Stimulated activated CD8-positive, alpha-beta memory T cell treated with anti-CD3 and anti-CD28 coated beads, Interleukin-7, amount 100 ng/mL, for 4 hours (primary cell): ENCODE data around the gene SLC1A2.

Experiments used
- DNase-seq, 2 donors: peaks; one replicate each; pipeline ENCODE4 v3.0.0-alpha.2; 2020; ENCODE audit warnings: low read depth in 2 of 2

The SLC1A2 gene

DNA sequence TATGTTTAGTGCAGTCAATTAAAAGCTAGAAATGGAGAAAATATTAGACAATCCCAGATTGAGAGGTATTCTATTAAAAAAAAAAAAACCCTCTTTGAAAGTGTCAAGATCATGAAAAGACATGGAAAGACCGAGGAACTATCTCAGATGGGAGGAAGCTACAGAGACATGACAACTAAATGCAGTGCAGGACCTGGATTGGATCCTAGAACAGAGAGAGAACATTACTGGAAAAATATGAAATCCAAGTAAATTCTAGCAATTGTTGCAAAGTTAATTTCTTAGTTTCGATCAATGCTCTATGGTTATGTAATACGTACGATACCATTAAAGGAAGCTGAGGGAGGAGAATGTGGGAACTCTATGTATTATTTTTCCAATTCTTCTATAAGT, 43.2 kb downstream of the SLC1A2 start:
- no peak for DNase-seq

DNA sequence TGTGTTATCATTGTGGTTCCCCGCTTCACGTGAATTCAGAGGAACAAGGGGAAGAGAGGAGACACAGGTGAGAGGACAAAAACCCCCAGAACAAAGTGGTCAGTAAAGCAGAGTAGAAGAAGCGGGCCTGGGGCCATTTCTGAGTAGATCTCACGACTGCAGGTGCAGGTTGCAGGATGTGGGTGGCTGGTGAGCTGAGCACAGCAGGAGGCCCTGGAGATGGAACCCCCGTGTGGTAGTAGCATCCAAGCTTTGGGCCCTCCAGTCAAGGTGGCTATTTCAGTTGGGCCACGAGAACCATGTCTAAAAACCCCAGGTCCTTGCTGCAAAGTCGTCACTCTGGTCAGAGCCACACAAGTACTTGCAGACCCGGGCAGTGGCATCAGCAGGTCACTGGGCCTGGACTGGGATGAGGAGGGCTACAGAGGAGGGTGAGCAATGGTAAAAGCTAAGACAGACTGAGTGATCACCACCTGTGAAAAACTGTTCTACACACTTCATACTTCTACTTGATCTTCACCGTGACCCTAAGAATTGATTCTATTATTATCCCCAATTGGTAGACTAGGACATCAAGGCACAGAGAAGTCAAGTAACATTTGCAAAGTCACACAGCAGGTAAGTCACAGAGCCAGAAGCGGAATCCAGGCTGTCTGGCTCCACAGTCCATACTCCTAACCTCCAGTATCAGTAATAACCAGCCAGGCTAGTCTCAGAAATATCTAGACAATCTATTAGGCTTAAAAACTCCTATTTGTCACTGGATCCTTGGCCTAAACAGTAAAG, 43.8 kb downstream of the SLC1A2 start:
- DNase-seq = no peak

DNA sequence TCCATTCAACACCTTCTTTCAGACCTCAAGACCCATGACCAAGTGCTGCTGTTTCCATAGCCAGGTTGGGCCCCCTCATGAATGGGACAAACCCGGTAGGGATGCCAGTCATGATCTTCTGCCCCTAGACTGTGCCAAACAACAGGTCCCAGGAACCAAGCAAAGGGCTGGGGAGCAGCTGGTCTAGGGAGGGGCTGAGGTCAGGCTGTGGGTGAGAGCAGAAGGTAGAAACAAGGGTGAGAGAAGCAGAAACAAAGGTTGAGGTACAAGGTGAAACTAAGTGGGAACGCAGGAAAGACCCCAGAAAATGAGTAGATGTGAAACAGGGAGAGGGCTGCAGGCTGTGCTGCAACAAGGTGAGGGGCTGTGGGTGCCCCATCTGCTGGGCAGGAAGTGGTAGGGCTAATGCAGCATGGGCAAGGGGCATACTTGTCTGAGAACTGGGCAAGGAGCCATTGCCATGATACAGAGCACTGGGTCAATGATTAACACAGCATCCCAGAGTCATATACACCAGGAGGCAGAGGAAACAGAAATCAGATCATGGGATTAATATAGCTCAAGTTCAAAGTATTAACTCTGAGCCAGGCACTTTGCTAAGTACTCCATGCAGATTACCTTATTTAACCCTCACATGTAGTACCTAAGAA, 45.9 kb downstream of the SLC1A2 start:
- no peak for DNase-seq

DNA sequence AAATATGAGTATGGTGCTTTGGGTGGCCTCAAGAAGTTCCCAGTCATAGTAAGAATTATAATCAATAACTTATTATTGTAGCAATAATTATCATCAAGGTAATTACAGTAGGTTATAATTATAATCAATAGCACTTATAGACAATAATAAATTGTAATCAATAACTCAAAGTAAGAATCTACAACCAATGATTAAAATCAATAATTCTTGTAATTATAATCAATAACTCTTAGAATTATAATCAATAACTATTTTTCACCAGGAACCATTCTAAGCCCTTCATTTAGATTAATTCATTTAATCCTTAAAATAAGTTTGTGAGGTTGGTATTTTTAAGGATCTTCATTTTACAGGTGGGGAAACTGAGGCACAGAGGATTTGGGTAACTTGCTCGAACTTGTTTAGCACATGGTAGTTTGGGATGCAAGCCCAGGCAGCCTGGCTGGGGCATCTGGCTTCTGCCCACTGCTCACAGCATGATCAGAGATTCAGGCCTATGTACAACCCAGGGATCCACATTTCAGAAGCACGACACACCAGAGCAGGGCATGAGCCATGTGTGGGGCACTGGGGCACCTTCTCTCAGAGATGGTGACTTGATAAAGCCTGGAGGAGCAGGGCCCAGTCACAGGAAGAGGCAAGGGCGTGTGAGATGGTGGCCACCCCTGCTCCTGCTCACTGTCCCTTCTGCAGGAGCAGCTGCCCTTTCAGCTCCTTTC, 46.6 kb downstream of the SLC1A2 start:
- no peak for DNase-seq

DNA sequence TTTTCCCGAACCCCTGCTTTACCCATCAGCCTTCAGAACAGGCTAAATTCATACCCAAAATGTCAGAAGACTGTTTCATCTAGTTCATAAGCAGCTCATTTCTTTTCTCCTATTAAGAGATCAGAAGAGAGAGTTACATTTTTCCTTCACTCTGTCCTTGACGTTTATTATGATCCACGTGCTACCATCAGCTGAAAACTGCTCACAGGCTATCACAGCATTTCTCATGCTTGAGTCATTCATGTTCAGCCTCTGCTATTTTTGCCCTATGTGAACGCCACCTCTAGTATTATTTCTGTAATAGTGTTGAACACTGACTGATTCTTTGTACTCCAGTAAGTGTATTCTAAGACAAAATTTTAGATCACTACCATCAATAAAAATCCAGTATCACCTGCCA, 51.9 kb downstream of the SLC1A2 start:
- no peak for DNase-seq

DNA sequence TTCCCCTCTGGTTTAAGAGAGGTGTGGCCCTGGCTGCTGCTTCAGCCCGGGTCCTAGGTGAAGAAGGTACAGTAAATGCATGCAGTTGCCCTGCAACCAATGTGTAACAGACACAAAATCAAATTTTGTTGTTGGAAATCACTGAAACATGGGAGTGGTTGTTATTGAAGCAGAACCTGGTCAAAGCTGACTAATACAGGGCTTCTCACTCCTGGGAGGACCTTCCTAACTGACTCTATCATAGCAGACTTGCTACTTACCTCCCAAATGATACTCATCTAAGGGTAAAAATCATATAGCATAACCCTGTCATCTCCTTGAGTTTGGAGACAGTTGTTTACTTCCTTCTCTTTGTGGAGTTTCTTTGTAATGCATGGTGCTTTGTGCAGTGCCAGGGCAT, 52.6 kb downstream of the SLC1A2 start:
- no peak for DNase-seq

DNA sequence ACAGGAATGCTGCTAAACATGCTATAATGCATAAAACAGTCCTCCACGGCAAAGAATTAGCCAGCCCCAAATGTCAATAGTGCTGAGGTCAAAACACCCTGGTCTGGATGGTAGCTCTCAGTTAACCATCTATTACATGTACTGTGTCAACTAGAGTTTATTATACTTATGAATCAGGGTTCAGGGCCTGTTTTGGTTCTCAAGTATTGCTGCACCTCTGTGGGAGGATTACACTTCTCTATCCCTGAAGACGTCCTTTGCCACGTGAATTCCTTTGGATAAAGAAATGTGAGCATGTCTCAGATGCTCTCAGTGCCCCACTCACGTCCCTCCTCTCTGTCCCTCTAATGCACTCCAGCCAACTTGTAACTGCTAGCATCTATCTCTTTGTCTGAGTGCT, 53.4 kb downstream of the SLC1A2 start:
- no peak for DNase-seq

DNA sequence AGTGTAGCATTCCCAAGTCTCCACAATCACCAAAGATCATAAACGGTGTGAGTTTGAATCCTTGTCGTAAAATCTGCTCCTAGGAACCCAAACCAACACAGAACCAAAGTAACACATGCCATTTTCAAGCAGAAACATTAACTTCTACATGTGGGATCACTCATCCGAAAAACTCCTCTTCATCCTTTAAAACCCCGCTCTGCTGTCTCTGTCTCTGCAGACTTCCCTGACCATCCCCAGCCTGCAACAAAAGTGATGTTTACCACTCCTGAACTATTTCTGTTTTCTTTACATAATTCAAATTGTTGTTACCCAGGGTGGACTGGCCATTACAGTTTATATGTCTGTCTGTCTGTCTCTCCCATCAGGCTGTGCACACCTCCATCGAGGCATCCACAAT, 54.0 kb downstream of the SLC1A2 start:
- no peak for DNase-seq

DNA sequence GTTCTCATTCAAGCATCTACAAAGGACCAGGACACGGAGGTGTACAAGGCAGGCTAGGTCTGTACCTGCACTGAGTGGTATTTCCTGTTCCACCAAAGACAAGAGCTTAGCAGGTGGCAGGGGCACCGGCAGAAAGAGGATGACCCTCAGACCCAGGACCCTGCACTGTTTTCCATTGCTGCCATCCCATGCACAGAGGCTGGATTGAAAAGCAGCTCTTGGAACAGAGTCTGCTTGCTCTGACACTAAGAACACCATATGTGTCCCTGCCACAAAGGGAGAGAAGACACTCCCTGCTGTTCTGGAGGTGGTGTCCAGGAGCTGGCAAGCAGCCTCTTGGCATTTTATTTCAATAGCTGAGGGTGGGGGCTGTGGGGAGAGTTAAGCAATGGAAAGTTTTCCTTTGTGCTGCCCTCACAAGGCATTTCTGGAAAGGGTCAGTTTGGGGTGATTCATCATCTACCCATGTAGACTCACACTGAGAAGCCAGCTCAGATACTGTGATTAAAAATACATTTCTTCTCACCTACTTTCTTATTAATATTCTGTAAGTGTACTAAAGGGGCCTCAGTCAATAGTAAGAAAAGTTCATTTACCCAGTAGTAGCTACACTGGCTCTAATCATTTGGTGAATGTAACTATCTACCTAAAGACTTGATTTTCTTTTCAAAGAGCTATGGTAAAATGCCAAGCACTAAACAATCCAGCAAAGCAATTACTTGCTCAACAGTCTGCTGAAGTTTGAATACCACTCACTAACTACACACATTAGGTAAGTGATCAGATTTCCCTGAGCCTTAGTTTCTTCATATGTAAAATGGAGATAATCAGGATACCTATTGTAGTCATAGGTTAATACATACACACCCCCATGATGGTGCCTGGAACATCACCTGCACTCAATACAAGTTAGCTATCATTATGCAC, 55.2 kb downstream of the SLC1A2 start:
- DNase-seq = no peak

DNA sequence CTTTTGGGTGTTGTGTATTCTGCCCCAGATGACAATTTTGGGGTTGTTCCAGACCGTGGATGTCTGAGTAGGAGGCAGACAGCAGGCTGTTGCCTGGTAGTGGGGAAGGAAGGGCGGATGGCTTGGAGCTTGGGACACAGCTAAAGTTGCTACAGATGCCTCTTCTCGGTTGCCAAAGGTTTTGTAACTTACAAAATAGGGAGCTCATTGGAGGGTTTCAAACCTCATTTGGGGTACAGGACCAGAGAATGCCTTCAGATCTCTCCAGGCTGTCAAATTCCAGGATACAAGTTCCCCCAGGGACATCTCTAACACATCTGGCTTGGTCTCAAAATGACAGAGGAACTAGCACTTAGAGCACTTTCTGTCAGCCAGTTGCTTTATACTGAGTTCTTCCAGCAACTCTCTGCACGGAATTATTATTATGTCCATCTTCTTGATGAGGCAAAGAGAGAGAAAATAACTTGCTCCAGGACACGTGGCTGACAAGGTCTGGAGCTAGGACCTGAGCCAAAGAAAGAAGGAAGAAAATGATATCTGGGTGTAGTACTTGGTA, 56.0 kb downstream of the SLC1A2 start:
- no peak for DNase-seq

DNA sequence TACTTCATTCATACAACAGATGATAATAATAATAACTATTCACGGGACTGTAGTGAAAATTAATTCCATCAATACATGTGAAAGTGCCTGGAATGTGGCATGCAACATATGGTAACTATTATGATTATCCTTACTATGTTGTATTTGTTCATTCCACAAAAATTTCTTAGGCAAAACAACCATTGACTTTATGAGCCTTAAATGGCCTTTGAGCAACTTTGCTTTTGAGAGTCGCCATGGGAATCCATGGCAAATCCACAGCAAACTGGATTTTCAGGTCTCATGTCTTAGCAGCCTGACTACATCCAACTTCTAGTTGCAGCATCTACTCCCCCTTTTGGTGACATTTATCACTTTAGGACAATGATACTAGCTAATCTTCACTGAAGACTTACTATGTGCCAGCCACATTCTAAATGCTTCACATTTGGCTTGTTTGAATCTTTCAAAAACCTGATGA, 56.8 kb downstream of the SLC1A2 start:
- DNase-seq = no peak

DNA sequence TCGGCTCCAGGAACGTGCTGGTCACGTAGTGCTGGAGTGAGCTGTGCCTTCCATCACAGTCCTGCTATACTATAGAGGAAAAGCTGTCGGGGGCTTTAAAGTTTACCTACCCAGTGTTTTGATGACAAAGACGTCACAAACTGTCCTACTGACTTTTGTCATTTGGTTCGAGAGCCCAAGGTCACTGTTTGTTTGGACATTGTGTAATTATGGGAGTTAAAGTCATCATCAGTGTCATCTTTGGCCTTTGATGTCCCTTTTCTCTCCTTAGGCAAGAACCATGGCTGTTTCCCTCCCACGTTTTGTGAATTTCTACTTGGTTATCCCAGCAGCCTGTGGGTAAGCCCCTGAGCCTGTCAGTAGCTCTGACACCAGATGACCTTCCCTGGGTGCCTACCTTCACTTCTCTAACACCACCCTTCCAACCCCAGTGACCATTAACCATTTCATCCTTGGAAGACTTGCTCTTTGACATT, 59.3 kb downstream of the SLC1A2 start:
- DNase-seq = no peak

DNA sequence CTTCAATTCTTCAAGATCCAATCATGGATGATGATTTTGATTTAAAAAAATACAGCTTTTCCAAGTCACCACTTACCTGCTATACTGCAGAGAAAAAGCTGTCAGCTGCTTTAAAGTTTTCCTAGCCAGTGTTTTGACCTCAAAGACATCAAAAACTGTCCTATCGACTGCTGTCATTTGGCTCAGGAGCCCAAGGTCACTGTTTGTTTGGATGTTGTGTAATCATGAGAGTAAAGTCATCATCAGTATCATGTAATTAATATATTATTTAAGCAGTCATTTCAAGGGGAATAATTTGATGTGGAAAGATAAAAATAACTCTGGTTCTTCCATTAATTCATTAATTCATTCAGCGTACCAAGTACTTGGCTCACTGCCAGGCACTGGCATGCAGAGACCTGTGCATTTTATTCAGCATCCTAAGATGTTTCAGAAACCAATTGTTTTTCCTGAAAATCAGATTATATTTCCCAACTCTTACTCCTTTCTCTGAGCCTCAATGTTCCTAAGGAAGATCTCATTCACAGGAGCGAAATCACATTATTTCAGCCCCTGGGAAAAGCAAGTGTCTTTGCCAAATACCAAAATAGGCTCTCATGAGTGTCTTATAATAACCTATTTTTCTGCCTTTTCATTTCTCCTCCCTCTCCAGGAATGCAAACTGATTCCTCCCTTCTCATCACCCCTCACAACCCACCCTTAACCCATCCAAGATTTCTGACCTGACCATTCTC, 59.9 kb downstream of the SLC1A2 start:
- DNase-seq = no peak

DNA sequence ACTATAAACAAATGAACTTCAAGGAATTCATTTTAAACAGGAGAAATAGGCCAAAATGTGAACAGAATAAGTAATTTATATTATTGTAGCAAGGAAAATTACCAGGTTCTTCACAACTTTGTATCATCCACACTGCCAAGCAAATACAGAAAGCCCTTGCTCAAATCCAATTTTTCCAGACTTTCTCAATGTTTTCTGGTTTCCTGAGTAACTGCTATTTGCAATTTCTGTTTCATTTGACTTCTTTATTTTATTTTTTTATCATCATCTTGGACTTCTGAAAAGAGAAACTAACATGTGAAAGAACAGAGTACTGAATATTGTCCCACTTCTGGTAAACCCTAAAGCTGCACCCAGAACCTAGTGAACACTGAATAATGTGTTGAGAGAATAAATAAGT, 61.0 kb downstream of the SLC1A2 start:
- no peak for DNase-seq

DNA sequence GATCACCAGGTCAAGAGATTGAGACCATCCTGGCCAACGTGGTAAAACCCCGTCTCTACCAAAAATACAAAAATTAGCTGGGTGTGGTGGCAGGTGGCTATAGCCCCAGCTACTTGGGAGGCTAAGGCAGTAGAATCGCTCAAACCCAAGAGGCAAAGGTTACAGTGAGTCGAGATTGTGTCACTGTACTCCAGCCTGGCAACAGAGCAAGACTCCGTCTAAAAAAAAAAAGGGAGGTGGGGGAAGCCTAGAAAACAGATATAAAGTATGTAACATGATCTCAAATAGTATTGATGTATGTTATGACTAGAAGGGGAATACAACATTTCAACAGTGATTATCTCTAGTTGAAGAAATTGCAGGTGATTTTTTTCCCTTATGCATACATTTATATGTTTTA, 61.4 kb downstream of the SLC1A2 start:
- DNase-seq = no peak

DNA sequence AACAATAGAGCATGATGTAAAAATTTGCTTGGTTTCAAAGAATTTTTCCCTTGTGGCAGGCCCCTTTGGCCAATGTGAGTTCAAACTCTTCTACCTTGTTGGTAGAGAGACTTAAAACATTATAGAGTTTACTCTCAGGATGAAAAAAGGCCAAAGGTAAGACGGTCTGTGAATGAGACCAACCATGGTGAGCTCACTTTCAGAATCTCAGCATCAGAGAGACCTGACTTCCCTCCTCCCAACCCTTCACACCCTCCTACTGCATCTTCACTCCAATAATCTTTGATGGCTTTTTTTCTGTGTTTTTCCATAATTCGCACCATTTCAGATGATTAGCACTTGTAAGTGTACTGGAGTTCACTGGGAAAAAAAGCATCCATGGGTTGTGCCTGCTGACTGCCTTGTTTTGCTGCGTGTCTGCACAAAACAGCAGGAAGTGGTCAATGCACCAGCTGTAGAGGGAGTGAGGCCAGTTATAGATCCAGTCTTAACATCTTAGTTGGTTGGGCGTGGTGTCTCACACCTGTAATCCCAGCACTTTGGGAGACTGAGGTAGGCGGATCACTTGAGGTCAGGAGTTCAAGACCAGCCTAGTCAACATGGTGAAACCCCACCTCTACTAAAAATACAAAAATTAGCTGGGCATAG, 64.1 kb downstream of the SLC1A2 start:
- no peak for DNase-seq

DNA sequence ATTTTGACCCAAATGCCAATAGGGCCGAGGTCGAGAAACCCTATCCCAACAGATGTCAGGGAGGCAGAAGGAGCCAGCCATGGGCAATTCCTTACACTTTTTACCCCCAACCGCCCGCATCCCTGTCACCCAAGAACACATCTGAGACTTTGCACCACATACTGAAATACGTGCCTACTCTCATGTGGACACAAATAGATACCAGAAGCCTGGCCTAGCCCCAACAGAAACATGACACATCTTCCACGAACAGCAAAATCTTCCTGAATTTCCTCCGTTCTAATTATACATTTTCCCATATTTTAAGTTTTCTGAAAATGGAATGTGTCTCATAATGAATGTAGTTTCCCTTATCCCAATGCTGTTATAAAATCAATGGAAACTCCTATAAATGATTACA, 64.7 kb downstream of the SLC1A2 start:
- DNase-seq = no peak

DNA sequence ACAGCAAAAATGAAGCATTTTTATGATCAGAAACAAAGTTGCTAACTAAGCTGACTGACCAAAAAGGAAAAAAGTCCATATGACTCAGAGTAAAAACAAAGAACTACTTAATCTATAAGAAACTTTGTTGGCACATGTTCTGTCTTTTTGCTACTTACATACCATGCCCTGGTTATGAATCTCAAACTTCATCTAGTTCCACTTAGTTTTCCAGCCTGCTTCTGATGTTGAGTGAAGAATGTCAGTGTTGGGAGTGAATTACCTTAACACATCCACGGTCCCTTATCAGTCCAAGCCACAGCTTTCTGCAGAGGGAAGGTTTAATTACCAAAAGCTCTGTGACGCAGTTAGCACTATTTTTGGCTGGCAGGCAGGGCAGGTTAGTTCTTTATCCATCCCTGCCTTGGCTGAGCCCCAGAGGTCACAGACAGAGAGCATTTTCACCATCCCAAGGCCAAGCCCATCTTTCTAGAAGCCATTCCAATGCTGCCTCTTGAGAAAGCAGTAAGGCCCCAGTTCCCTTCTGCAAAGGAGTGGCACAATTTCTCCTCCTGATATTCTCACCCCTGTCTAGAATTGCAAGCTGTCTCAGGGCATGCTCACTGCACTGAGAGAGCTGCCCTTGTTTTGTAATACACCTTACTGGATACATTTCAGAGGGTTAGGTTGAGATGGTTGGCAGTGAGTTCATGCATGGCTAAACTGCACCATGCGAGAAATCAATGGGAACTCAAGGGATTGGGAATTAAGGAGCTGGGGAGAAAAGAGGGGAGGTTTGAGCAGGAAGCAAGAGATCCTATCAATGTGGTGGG, 67.1 kb downstream of the SLC1A2 start:
- DNase-seq = no peak

DNA sequence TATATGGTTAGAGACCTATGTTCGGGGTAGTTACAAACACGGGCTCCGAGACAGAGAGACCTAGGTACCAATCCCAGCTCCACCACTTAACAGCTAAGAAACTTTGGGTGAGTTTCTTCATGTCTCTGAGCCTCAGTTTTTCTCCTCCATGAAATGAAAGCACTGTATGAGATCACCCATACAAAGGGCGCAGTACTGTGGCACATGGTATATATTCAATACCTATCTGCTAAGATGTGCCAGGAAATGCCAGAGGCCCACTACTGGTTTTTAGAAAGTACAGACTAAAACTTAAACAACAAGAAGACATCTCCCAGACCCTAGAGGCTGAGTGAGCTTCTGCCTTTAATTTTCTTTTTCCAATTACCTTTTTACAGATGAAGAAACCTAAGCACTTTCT, 69.5 kb downstream of the SLC1A2 start:
- DNase-seq = no peak
